ENCODE data around the gene CAPZA1.
"Not testable (repeated sequence)": the region's sequence is repeated elsewhere in the genome, so short reads cannot be mapped to it uniquely, and the experiment has no call there.

DNA sequence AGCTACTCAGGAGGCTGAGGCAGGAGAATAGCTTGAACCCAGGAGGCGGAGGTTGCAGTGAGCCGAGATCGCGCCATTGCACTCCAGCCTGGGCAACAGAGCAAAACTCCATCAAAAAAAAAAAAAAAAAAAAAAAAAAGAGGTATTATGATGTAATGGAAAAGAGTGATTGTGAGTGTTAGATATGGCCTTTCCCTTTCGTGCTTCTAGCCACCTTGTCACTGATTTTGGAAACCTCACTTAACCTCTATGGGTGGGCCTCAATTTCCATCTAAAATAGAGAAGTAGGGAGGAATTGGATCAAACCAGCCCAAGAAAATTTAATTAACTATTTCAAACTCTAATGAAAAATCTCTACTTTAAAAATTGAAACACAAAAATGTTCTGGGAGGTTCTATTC is 4.9 kb downstream of the CAPZA1 start:
- not testable (repeated sequence) for TF ChIP-seq CTCF (IDR thresholded peaks at IDR 0.05 in 4 of 5, conservative IDR thresholded peaks at IDR 0.05 in 1 of 5); POLR2A (IDR thresholded peaks at IDR 0.05)

Data from gastrocnemius medialis (tissue), 4 donors.